IPS-18a (cell line): Measurements from ENCODE around the gene ETS2.

Experiments
- H3K27ac ChIP-seq: one replicate; pipeline ENCODE4 v1.5.1; 2013; ENCODE audit warnings: low read length
- H3K27me3 ChIP-seq: one replicate; pipeline ENCODE4 v1.6.1; 2013; ENCODE audit warnings: mild to moderate bottlenecking, low read length; ENCODE audit not compliant: control insufficient read depth, insufficient read depth
- H3K36me3 ChIP-seq: one replicate; pipeline ENCODE4 v1.6.1; 2013; ENCODE audit warnings: low read depth, low read length; ENCODE audit not compliant: control insufficient read depth
- H3K4me1 ChIP-seq: one replicate; pipeline ENCODE4 v1.6.1; 2013; ENCODE audit warnings: low read depth, low read length; ENCODE audit not compliant: control insufficient read depth
- H3K4me3 ChIP-seq: one replicate; pipeline ENCODE4 v1.5.1; 2013; ENCODE audit warnings: low read length
- H3K9ac ChIP-seq: one replicate; pipeline ENCODE4 v1.6.1; 2013; ENCODE audit warnings: mild to moderate bottlenecking, low read length, moderate library complexity
- H3K9me3 ChIP-seq: one replicate; pipeline ENCODE4 v1.6.1; 2013; ENCODE audit warnings: low read depth, low read length; ENCODE audit not compliant: control insufficient read depth

ETS2 gene

GRCh38 chr21:38769191-38769780 is 36.4 kb upstream of the ETS2 start:
- H3K27ac ChIP-seq = no peak overlapping the region
- H3K4me1 ChIP-seq = peaks cover 3% of the 10 kb centered on the region
- H3K4me3 ChIP-seq = no peak overlapping the region
- H3K27me3 ChIP-seq = no peaks in the 10 kb centered on the region
- no peak overlapping the region for H3K9ac ChIP-seq
- no peaks in the 10 kb centered on the region for H3K9me3 ChIP-seq
- no peaks in the 10 kb centered on the region for H3K36me3 ChIP-seq

GRCh38 chr21:38770660-38771059 is 35.1 kb upstream of the ETS2 start:
- Histone ChIP-seq H3K27me3 (no peaks in the 10 kb centered on the region), H3K27ac (no peak overlapping the region), H3K9me3 (no peaks in the 10 kb centered on the region), H3K4me1 (peaks cover 3% of the 10 kb centered on the region), H3K4me3 (no peak overlapping the region), H3K36me3 (no peaks in the 10 kb centered on the region), H3K9ac (no peak overlapping the region)

DNA sequence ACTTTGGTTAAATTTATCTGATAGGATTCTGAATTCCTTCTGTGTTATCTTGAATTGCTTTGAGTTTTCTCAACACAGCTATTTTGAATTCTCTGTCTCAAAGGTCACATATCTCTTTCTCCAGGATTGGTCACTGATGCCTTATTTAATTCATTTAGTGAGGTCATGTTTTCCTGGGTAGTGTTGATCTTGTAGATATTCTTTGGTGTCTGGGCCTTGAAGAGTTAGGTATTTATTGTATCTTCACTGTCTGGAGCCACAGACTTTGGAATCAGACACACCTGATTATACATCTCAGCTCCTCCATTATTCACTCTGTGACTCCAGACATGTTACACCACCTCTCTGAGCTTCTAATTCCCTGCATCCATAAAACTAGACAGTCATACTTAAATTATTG is 34.2 kb upstream of the ETS2 start:
- Histone ChIP-seq H3K4me1 (peaks cover 3% of the 10 kb centered on the region), H3K9me3 (no peaks in the 10 kb centered on the region), H3K36me3 (no peaks in the 10 kb centered on the region), H3K9ac (no peak overlapping the region), H3K4me3 (no peak overlapping the region), H3K27me3 (no peaks in the 10 kb centered on the region), H3K27ac (no peak overlapping the region)

GRCh38 chr21:38772646-38773045 is 33.1 kb upstream of the ETS2 start:
- no peaks in the 10 kb centered on the region for H3K27me3 ChIP-seq
- H3K36me3 ChIP-seq = no peaks in the 10 kb centered on the region
- no peaks in the 10 kb centered on the region for H3K9me3 ChIP-seq
- H3K4me3 ChIP-seq = no peak overlapping the region
- no peak overlapping the region for H3K27ac ChIP-seq
- H3K9ac ChIP-seq = no peak overlapping the region
- H3K4me1 ChIP-seq = peaks cover 3% of the 10 kb centered on the region

DNA sequence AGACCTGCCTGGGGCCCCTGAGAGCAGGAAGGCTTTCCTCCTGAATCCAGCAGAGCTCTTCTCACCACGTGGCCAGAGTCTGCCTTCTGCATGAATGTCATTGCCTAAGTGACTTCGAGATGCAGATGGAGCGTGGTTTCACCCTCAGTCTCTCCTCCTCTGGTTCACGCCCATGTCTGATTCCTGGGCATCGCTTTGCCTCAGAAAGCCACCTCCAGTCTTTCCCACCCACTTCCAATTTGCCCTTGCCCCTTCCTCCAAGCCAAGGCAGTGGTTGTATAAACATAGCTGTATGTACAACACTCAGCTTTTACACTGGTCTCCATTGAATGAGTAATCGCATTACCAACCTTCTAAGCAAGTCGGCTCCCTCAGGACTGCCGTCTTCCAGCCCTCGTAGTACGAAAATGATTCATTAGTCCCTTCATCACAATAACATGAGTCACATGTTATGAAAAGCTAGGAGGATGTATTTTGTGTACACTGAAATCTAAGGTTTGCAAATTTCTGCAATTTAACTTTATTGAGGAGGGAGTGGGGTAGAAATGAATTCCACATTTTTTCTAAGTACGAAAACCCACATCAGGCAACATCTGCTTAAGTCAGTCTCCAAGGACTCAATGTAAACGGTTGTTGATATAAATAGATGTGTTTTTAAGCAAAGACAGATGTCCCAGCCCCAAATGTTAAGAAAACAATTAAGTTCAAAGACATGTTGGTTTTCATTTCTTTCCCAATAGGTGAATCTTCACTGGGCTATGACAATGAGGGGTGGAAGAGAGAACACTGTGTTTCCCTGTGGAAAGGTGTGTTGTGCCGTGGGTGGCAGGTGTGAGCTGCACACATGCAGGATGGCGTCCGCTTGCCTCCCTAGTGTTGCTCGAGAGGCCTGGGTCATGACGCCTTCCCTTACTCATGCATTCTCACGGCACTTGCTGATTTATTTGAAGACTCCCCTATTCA is 32.3 kb upstream of the ETS2 start:
- Histone ChIP-seq H3K9me3 (no peaks in the 10 kb centered on the region), H3K27me3 (no peaks in the 10 kb centered on the region), H3K9ac (no peak overlapping the region), H3K4me3 (no peak overlapping the region), H3K4me1 (peaks cover 3% of the 10 kb centered on the region), H3K36me3 (no peaks in the 10 kb centered on the region), H3K27ac (no peak overlapping the region)

GRCh38 chr21:38774152-38774551 is 31.6 kb upstream of the ETS2 start:
- Histone ChIP-seq H3K27me3 (no peaks in the 10 kb centered on the region), H3K9ac (no peak overlapping the region), H3K27ac (no peak overlapping the region), H3K4me3 (no peak overlapping the region), H3K9me3 (no peaks in the 10 kb centered on the region), H3K36me3 (no peaks in the 10 kb centered on the region), H3K4me1 (peaks cover 3% of the 10 kb centered on the region)

GRCh38 chr21:38774586-38775285 is 31.0 kb upstream of the ETS2 start:
- Histone ChIP-seq H3K27me3 (no peaks in the 10 kb centered on the region), H3K4me1 (no peaks in the 10 kb centered on the region), H3K9me3 (no peaks in the 10 kb centered on the region), H3K27ac (no peak overlapping the region), H3K36me3 (no peaks in the 10 kb centered on the region), H3K4me3 (no peak overlapping the region), H3K9ac (no peak overlapping the region)

DNA sequence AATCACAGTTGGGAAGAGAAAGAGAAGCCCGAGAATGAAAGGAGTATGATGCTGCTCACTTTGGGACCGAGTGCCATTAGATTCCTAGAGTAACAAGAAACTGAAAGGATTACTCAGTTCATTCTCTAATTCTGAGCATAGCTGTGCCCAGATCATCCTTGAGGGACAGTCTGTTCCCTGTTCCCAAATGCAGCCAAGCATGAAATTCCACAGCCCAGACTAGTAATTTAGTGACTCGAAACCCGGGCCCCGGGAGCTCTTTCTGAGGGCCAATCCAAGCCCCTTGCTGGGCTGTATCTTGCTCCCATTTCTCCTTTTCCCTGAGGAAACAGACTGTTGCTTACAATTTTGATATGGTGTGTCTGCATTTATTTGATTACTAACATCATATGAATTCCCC is 30.0 kb upstream of the ETS2 start:
- Histone ChIP-seq H3K36me3 (no peaks in the 10 kb centered on the region), H3K4me3 (no peak overlapping the region), H3K27me3 (no peaks in the 10 kb centered on the region), H3K9ac (no peak overlapping the region), H3K4me1 (no peaks in the 10 kb centered on the region), H3K9me3 (no peaks in the 10 kb centered on the region), H3K27ac (no peak overlapping the region)

- no peaks in the 10 kb centered on the region for H3K4me1 ChIP-seq
- no peaks in the 10 kb centered on the region for H3K27me3 ChIP-seq
- H3K36me3 ChIP-seq = no peaks in the 10 kb centered on the region
- H3K9ac ChIP-seq = no peak overlapping the region
- H3K9me3 ChIP-seq = no peaks in the 10 kb centered on the region
- no peak overlapping the region for H3K4me3 ChIP-seq
- no peak overlapping the region for H3K27ac ChIP-seq
Measured at GRCh38 chr21:38777015-38777414, 28.7 kb upstream of the ETS2 start.

DNA sequence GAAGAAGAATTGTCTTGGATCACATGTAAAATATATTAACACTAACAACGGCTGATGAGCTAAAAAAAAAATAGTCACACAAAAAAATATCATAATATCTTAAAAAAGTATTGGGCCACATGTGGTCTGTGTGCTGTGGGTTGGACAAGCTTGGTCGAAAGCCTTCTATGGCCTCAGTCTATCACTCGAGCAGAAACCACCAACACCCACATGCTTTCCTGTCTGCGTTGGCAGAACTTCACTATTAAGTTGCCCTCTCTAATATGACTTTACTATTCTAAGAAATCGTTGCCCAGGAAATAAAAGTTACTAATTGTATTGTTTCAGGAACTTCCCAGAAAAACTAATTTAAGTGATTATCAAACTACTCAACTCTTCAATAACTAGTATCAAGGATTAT is 28.2 kb upstream of the ETS2 start:
- no peaks in the 10 kb centered on the region for H3K4me1 ChIP-seq
- no peaks in the 10 kb centered on the region for H3K27me3 ChIP-seq
- no peak overlapping the region for H3K27ac ChIP-seq
- H3K9me3 ChIP-seq = no peaks in the 10 kb centered on the region
- H3K9ac ChIP-seq = no peak overlapping the region
- H3K4me3 ChIP-seq = no peak overlapping the region
- H3K36me3 ChIP-seq = no peaks in the 10 kb centered on the region

- Histone ChIP-seq H3K4me1 (no peaks in the 10 kb centered on the region), H3K36me3 (no peaks in the 10 kb centered on the region), H3K27ac (no peak overlapping the region), H3K27me3 (no peaks in the 10 kb centered on the region), H3K9ac (no peak overlapping the region), H3K4me3 (no peak overlapping the region), H3K9me3 (no peaks in the 10 kb centered on the region)
Measured at GRCh38 chr21:38780879-38781278, 24.9 kb upstream of the ETS2 start.
